ENCODE measurements around the gene PAM16. TPM values are rescaled to one million over a fixed set of nuclear protein-coding genes. Genes with fewer than 3 reads are reported as not detected.
"Not testable (repeated sequence)": the region's sequence is repeated elsewhere in the genome, so short reads cannot be mapped to it uniquely, and the experiment has no call there.

Gene PAM16
- total and polyA plus RNA-seq, 9 of the 15 experiments (the other 6 are each of a cell fraction or from before 2014, with no cell fraction given) = 38.7 to 273 (median 79.3) TPM

DNA sequence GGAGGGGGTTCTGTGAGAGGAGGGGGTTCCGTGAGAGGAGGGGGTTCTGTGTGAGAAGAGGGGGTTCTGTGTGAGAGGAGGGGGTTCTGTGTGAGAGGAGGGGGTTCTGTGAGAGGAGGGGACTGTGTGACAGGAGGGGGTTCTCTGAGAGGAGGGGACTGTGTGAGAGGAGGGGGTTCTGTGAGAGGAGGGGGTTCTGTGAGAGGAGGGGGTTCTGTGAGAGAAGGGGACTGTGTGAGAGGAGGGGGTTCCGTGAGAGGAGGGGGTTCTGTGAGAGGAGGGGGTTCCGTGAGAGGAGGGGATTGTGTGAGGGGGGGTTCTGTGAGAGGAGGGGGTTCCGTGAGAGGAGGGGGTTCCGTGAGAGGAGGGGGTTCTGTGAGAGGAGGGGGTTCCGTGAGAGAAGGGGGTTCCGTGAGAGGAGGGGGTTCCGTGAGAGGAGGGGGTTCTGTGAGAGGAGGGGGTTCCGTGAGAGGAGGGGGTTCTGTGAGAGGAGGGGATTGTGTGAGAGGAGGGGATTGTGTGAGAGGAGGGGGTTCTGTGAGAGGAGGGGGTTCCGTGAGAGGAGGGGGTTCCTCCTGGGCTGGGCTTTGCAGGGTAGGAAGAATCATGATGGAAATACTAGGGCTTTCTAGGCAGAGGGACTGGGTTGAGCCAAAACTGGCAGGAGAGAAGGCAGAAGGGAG lies 6.7 kb downstream of the PAM16 start:
- in situ Hi-C loops (cut with MboI); H2AFZ ChIP-seq (ENCODE audit: low read depth, low read length); BruUV-seq (replicated peaks); H3K9me3 ChIP-seq (replicated peaks; ENCODE audit: control insufficient read depth, insufficient read depth, low read depth, low read length); intact Hi-C loops (cut with micrococcal nuclease); CTCF ChIA-PET (ENCODE audit: low intra/inter-chr PET ratio); H3K4me3 ChIP-seq; H3K4me2 ChIP-seq (ENCODE audit: insufficient read depth, low read length); H3K9me1 ChIP-seq (ENCODE audit: control insufficient read depth, insufficient read depth, low read length); H3K27me3 ChIP-seq (ENCODE audit: control insufficient read depth in 2 of 2, insufficient read depth in 2 of 2, low read length in 2 of 2); ATAC-seq; H3K27ac ChIP-seq (ENCODE audit: extremely low read depth, low read depth, low read length); H3K9ac ChIP-seq (ENCODE audit: insufficient read depth in 1 of 2, low read depth in 2 of 2, low read length in 2 of 2): not testable (repeated sequence)
- peaks cover 78% of the 10 kb centered on the region; the same call in 2 of the 3 replicates for H3K36me3 ChIP-seq (ENCODE audit: control insufficient read depth, insufficient read depth, low read length)
- H3K4me1 ChIP-seq (replicated peaks in 1 of 2; ENCODE audit: control insufficient read depth in 2 of 2, insufficient read depth in 2 of 2, low read length in 2 of 2) = peaks cover 11 to 49% of the 10 kb centered on the region in 2 experiments; a peak in 4 of 5 replicates
- peaks cover 81% of the 10 kb centered on the region for H3K79me2 ChIP-seq (ENCODE audit: control insufficient read depth, insufficient read depth, low read length)
- POLR2A ChIA-PET = interaction anchor here (1.6 kb wide), 1 partner anchor 27 kb away, joined by 5 read pairs; the partner anchor contains the start of gene VASN
- peaks cover 13% of the 10 kb centered on the region for H4K20me1 ChIP-seq (replicated peaks; ENCODE audit: control insufficient read depth, insufficient read depth, low read length)
- DNase-seq (ENCODE audit: extremely low read depth in 1 of 4, low spot score in 3 of 4) (peak in 2 of 4 experiments; percentile 44 to 47), FAIRE-seq (peak; percentile 67)
- WGBS (ENCODE audit: insufficient coverage, low coverage, missing lambda C conversion rate) = no CpG with 5 or more reads among the region's 10 CpGs

DNA sequence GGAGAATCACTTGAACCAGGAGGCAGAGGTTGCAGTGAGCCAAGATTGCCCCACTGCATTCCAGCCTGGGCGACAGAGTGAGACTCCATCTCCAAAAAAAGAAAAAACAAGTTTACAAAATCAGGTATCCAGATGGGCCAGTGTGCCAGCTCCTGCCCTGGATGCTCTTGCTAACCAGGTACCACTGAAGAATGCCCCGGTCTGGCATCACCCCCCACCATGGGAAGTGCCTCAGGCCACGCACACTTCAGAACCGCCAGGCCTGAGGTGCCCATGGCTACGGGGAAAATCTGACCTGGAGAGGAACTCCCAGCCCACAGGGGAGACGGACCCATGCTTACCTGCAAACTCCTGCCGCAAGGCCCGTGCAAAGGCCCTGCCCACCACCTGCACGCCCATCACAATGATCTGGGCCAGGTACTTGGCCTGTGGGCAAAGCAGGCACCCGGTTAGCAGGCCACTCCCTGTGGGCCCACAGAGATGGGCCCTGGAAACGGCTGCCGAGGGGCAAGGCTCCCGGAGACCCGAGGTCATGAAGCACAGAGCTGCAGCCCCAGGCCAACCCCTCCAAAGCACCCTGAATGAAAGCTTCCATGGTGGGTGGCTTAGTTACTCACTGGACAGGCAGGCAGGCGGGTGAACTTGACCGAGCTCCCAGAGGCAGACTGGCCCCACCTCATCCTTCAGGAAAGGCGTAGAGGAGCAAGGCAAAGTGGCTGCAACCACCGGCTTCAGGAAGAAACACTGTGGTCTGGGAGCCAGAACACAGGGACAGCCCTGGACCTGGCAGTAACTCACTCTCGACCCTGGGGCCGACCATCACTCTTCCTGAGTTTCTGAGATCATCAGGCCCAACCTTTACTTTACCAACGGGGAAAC lies 8.0 kb downstream of the PAM16 start:
- Histone ChIP-seq H4K20me1 (replicated peaks; ENCODE audit: control insufficient read depth, insufficient read depth, low read length) (peaks cover 10% of the 10 kb centered on the region), H3K9ac (ENCODE audit: insufficient read depth in 1 of 2, low read depth in 2 of 2, low read length in 2 of 2) (peak overlapping the region in 1 of 2 experiments; percentile 70; a peak in 2 of 4 replicates), H3K4me2 (ENCODE audit: insufficient read depth, low read length) (no peak overlapping the region), H3K4me3 (no peak overlapping the region), H2AFZ (ENCODE audit: low read depth, low read length) (no peak overlapping the region), H3K27me3 (ENCODE audit: control insufficient read depth in 2 of 2, insufficient read depth in 2 of 2, low read length in 2 of 2) (no peaks in the 10 kb centered on the region), H3K36me3 (ENCODE audit: control insufficient read depth, insufficient read depth, low read length) (peaks cover 81% of the 10 kb centered on the region; the same call in 2 of the 3 replicates), H3K9me1 (ENCODE audit: control insufficient read depth, insufficient read depth, low read length) (no peaks in the 10 kb centered on the region), H3K27ac (ENCODE audit: extremely low read depth, low read depth, low read length) (no peak overlapping the region), H3K79me2 (ENCODE audit: control insufficient read depth, insufficient read depth, low read length) (peaks cover 69% of the 10 kb centered on the region), H3K4me1 (replicated peaks in 1 of 2; ENCODE audit: control insufficient read depth in 2 of 2, insufficient read depth in 2 of 2, low read length in 2 of 2) (peaks cover 6 to 49% of the 10 kb centered on the region in 2 experiments; a peak in 4 of 5 replicates), H3K9me3 (replicated peaks; ENCODE audit: control insufficient read depth, insufficient read depth, low read depth, low read length) (peaks cover 9% of the 10 kb centered on the region; the same call in 1 of the 2 replicates)
- in situ Hi-C loops (cut with MboI) (no loop called here), intact Hi-C loops (cut with micrococcal nuclease) (no loop called here)
- no peak for FAIRE-seq
- POLR2A ChIA-PET = no interaction called here
- DNase-seq (ENCODE audit: extremely low read depth in 1 of 4, low spot score in 3 of 4) = no peak
- no TSS peak for BruUV-seq (replicated peaks)
- ATAC-seq = no peak
- TF ChIP-seq ZNF764 (CRISPR knock-in tag; IDR thresholded peaks at IDR 0.05; ENCODE audit: low read depth) (no peak), POLR2G (IDR thresholded peaks at IDR 0.05; ENCODE audit: low read depth, low read length) (peak; percentile 57)
- WGBS (ENCODE audit: insufficient coverage, low coverage, missing lambda C conversion rate) = 96% methylated on average over 20 of the region's 21 CpGs
- CTCF ChIA-PET (ENCODE audit: low intra/inter-chr PET ratio) = no interaction called here

Data from K562 (cell line).